DMS53 treated with DMSO at 0.1 percent for 48 hours (cell line): Measurements from ENCODE around the gene TRIM7.
"Not testable (repeated sequence)": the region's sequence is repeated elsewhere in the genome, so short reads cannot be mapped to it uniquely, and the experiment has no call there.

Experiments used
- DNase-seq: peaks from one replicate; lab custom pipeline; 2025; ENCODE audit not compliant: unreplicated experiment; lab: John Stamatoyannopoulos, UW

Gene TRIM7

DNA sequence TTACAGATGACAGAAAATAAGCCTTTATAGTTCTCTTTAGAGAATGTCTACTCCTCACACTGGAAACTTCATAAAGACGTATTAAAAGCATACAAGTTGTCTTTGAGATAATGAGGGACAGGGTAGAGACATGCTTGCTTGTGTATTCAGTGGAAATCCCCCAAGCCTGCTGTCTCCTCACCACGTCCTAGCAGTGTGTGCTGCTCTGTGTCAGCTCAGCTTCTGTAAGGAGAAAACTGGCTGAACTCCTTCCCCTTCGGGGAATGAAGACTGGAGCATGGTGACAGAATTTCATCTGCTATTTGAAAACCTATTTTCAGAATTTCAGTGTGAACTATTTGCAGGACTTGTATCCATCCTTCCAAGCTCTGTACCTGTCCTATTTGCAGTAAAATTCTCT, 48.2 kb downstream of the TRIM7 start:
- DNase-seq, result no peak

DNA sequence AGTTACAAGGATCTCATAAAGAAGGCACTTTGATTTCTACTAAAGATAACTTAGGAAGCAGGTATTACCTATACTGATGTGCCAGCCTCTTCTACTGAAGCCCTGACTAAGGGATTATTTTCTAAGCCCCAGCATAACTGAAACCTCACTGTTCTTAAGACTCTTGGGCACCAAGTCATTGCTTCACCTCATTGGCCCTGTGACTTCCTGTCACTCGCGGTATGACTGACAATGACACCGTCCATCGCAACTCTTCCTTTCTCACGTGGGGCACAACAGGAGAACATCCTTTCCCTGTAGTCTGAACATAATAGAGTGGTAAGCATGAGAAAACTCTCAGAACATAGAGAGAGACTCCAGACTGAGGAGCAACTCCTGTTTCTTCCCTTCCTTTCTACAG, 51.2 kb downstream of the TRIM7 start:
- no peak for DNase-seq

DNA sequence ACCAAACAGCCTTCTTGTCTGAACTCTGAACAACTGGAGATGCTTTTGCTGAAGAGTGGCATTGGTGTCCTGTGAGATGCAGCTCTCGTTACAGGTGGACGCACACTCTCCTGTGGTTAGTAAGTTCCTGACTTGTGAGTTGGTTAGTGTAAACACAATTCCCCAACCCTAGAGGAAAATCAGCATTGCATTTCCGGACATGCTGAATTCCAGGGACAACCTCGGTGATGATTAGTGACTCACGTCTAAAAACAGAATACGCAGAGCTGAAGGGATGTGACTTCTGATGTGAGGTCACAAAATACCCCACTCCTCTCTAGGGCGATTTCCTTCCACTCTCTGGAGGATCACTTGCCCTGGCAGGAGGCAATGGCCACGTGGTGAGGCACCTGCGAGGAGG, 52.6 kb downstream of the TRIM7 start:
- DNase-seq, result no peak

DNA sequence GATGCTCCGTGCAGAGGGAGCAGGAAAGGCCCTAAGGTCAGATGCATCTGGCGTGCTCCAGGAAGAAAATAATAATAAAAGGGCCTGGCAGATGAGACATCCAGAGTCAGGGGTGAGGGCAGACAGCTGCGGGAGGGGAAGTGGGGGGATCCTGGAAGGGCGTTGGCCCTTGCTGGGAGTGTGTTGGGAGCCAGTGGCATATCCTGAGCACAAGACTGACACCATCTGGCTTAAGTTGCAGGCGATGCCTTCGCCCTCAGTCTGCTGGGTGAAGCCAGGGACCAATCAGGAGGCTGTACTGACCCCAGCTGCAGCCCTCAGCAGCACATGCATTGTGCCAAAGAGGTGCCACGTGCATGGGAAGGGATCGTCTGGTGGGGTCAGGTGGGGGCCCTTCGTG, 53.9 kb downstream of the TRIM7 start:
- DNase-seq, result no peak

DNA sequence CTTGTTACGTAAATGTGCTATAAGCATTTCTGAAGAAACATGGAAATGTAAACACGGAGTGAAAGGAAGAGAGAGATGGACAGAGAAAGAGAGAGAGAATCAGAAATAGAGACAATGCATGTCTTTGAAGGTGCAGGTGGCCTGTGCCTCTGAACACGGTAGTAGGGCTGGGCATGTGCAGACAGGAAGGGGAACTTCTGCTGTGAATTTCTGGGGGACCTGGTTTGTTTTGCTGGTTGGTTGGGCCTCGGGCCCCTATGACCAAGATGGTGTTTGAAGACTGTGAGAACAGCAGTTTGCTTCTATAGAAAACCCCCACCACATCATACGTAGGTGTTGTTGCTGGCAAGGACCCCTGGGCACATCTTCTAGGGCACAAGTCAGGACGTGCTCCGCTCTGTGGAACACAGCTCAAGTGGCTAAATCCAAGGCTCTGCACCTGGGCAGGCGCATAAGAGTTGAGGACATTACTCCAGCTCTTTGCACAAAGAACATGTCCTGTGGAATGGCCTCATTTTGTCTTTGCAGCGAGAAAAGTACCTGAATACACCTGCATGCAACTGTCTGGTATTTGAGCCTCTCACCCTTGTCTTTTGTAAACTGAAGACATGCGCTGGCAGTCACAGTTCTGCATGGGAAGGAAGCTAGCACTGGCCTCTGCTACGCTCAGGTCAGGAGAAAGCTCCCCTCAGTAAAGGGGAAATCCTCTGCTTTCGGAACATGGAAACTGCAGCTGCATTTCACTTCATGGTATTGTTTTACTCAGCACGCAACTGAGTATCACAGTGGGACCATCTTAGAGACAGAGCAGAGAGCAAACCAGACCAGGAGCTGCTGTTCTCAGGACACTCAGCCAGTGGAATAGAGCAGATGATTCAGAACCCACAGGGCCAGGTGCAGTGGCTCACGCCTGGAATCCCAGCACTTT, 54.9 kb downstream of the TRIM7 start:
- DNase-seq, result no peak

DNA sequence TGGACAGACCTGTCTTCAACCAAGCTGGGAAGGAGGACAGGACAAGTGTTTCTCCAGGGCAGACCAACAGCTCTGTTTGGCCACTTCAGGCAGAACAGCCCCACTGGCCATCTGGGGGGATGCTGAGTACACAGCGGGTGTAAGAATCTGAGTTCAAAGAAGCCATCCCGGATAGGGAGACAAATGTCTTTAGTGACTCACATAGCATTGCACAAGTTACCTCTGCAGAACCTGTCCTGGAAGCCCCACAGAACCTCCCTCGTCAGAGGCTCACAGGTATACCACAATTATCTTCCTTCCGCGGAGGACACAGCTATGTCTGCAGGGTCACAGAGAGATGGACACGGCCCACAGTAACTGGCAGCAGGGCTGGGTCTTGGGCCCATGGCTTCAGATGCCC, 55.6 kb downstream of the TRIM7 start:
- no peak for DNase-seq

DNA sequence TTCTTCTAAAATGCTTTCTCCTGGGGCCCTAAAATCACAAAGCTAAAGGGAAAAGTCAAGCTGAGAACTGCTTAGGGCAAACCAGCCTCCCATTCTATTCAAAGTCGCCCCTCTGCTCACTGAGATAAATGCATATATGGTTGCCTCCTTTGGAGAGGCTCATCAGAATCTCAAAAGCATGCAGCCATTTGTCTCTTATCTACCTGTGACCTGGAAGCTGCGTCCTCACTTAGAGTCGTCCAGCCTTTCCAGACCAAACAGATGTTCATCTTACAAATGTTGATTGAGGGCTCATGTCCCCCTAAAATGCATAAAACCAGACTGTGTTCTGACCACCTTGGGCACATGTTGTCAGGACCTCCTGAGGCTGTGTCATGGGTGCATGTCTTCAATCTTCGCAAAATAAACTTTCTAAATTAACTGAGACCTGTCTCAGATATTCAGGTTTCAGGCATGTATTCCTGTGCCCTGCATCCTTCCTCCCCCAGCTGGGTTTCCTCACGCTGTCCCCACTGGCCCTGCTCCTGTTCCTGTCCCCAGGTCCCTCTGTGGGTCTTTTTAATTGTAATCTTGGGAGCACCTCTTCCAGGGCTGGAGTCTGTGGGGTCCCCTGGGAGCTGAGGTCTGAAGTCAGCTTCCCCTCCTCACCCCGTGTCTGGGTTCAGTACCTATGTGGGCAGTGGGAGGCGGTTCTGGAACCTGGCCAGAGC, 57.9 kb downstream of the TRIM7 start, which contains the start of gene OR2V2:
Gene OR2V2 (plus strand): TSS at position 660 of the 710 bp plus-strand sequence. CDS start 7,357 bp downstream, outside the sequence.
- DNase-seq, result not testable (repeated sequence)

DNA sequence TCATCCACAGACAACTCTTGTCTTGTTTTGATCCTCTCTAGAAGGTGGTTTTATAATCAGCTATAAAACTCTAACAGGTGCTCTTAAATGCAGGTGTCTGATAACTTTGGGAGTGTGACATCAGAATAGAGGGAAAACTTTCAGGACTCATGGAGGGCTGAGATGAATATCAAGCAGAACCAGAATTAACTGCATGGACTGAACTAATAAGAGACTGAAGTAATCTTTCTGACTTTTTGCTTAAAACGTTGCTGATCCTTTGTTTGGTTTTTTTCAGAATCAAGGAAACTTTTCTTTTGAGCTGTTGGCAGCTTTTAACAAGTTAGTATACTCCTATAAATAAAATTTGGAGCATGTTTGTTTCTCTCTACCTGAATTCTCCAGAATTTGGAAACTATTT, 59.9 kb downstream of the TRIM7 start:
- DNase-seq, result no peak
